Head of caudate nucleus (tissue), 42 donors: ENCODE data around the gene CCL23.
"Not testable (repeated sequence)": the region's sequence is repeated elsewhere in the genome, so short reads cannot be mapped to it uniquely, and the experiment has no call there.

Experiments
- DNase-seq, 42 donors: peaks; one replicate each; pipeline versions ENCODE4 v3.0.0 to v3.0.0-alpha.2; 2020 to 2021; ENCODE audit warnings: mixed read lengths in 7 of 42
- intact Hi-C: fragments of 100-400 bp; cut with DNase I; formaldehyde crosslinking; loops from one replicate; pipeline ENCODE4 v1.15.0; 2022

Gene CCL23

DNA sequence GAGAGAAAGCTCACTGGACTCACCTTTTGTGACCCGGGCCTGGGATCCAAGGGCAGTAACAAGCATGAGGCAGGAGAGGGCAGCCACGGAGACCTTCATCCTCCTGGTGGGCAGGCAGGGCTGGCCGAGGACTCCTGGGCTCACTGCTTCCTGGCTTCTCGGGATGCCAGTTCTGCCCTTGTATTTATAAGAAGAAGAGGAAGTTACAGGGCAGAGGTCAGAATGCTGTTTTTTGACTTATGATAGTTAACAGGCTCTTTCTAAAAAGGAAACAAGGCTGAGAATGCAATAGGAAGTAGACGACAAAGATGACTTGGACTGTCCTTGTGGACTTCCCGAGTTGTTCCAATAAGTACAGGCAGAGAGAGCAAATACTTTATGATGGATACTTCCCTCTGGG is at the start of gene CCL23:
Gene CCL23, minus strand, starts transcription at position 174 of the 400 bp plus-strand sequence. Its CDS starts 75 bp downstream, at position 99.
- intact Hi-C loops = no loop called here
- no peak for DNase-seq

DNA sequence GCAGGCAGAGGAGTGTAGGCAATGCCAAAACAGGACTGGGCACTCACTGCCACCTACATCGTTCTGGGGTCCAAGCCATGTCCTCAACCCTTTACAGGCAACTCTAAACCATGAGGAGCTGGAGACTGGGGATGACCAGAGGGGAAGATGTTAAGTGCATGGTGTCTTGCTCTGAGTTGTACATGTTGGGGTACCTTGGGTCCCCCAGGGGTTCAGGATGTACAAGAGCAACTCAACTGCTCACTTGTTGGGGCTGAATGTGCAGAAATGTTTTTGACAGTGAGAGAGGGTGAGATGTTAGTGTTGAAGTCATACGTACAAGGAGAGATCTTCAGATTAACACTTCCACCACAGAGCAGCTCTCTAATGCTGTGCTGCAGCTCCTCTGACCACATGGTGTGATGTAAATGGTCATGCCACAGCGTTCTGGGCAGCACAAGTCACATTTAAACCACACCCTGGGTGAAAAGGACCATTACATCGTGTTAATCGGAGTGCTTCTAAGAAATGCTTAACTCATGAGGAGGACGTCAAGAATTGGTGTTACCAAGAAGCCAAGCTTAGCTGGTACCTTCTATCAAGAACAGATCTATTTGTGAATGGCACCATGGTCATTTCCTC is 48.7 kb upstream of the CCL23 start:
- no peak for DNase-seq
- intact Hi-C loops = no loop called here

GRCh38 chr17:36063786-36064541 is 46.2 kb upstream of the CCL23 start, which contains the start of gene CCL18:
Gene CCL18 (plus strand): TSS chr17:36064272. CDS start chr17:36064343, 71 bp downstream.
- DNase-seq = no peak
- intact Hi-C loops = no loop called here

- no peak for DNase-seq
- intact Hi-C loops = no loop called here
Measured at GRCh38 chr17:36060816-36061215, 43.0 kb upstream of the CCL23 start.

GRCh38 chr17:36059406-36059805 is 41.6 kb upstream of the CCL23 start:
- DNase-seq = no peak
- intact Hi-C loops = no loop called here

GRCh38 chr17:36057911-36058310 is 40.1 kb upstream of the CCL23 start:
- intact Hi-C loops = no loop called here
- DNase-seq = no peak

GRCh38 chr17:36055921-36056520 is 38.2 kb upstream of the CCL23 start:
- intact Hi-C loops = no loop called here
- no peak for DNase-seq

DNA sequence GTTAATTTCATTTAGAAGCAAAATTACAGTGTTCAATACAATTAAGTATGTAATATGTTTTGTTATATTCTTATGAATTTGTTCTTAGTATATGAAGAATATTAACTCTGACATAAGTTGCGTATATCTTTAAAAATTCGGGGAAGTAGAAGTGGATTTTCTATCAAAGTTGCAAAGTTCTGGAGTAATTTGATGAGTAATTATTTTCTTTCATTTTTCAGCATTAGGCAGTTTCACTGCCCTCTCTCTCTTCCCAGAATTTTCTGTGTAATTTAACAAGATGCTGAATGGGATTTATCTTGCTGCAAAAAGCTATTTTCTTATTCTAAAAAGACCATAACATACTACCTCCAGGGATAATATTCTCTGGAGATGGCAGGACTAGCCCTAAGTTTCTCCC is 37.4 kb upstream of the CCL23 start:
- intact Hi-C loops = no loop called here
- DNase-seq = no peak

DNA sequence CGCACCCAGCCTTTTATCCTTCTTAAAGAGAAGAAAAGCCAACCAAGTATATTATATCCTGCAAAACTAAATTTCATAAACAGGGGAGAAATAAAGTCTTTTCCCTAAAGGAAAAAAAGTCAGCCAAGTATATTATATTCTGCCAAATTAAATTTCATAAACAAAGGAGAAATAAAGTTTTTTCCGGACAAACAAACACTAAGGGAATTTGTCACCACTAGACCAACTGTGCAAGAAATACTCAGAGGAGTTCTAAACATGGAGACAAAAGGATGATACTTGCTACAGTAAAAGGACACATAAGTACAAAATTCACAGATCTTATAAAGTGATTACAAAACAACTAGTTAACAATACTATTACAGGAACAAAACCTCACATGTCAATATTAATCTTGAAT is 31.9 kb upstream of the CCL23 start:
- intact Hi-C loops = no loop called here
- no peak for DNase-seq

GRCh38 chr17:36048066-36048465 is 30.3 kb upstream of the CCL23 start:
- intact Hi-C loops = no loop called here
- no peak for DNase-seq

GRCh38 chr17:36036235-36036634 is 18.5 kb upstream of the CCL23 start:
- DNase-seq = no peak
- intact Hi-C loops = loop anchor here (10.0 kb wide), 1 partner anchor 61 kb away; no protein-coding TSS in a partner anchor

- intact Hi-C loops = loop anchor here (10.0 kb wide), 1 partner anchor 59 kb away; no protein-coding TSS in a partner anchor
- no peak for DNase-seq
Measured at GRCh38 chr17:36034127-36034526, 16.4 kb upstream of the CCL23 start.

DNA sequence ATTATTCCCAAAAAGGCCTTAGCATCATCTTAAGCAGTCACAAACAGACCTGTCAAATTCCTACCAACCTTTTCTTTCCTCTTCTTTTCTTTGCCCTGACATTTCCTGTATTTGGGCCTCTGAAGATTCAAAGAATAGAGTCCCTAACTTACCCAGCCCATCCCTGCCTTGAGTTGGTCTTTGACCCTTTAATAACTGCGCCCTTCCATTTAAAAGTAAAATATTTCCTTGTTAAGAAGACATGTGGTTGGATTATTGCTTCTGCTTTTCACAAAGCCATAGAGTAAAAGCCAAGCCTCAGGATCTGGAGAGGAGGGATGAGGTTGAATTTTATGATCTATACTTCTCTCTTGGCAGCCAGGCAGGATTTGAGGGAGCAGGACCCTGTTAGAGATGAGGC is 13.2 kb upstream of the CCL23 start:
- intact Hi-C loops = loop anchor here (10.0 kb wide), 1 partner anchor 56 kb away; no protein-coding TSS in a partner anchor
- no peak for DNase-seq

DNA sequence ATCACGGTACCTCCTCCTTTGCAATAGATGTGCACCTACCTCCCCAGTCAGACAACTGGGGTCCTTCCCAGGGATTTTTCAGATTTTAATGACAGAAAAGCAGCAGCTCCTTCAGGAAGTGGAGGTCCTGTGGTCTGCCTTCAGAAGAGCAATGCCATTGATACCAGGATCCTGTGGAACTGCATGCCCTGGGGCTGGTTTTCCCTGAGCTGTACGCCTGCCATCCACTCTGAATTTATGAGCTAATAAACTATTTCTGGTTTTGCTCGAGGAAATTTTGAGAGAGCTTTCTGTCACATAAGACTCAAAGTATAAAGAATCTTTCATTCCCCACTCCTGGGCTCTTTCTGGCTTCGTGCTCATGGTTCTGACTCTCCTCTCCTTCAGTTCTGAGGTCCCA is 10.0 kb upstream of the CCL23 start:
- intact Hi-C loops = no loop called here
- DNase-seq = no peak

- DNase-seq = no peak
- intact Hi-C loops = no loop called here
Measured at GRCh38 chr17:36024106-36024869, 6.5 kb upstream of the CCL23 start.

DNA sequence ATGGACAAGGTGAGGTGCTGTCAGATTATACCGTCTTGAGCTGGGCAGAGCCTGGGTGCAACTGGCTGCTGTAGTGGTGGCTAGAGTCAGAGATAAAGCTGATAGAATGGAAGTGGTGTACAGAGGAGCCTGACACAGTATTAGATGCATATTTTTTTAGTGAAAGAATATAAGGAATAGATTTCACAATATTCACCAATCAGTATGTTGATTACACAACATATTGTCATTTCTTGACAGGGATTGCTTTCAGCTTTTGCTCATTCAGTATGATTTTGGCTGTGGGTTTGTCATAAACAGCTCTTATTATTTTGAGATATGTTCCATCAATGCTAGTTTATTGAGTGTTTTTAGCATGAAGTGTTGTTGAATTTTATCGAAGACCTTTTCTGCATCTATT is 1.7 kb upstream of the CCL23 start:
- DNase-seq = no peak
- intact Hi-C loops = no loop called here

GRCh38 chr17:36016555-36016954 is 1.2 kb downstream of the CCL23 start:
- no peak for DNase-seq
- intact Hi-C loops = no loop called here

DNA sequence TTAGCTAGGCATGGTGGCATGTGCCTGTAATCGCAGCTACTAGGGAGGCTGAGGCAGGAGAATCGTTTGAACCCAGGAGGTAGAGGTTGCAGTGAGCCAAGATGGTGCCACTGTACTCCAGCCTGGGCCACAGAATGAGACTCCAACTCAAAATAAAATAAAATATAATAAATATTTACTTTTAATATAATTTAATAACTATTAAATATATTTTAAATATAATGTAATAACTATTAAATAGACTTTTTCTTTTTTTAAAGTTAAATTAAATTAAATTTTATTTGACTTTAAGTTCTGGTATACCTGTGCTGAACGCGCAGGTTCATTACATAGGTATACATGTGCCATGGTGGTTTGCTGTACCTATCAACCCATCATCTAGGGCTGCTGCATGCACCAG is 1.9 kb downstream of the CCL23 start:
- intact Hi-C loops, DNase-seq: not testable (repeated sequence)

GRCh38 chr17:36014946-36015345 is 2.8 kb downstream of the CCL23 start:
- DNase-seq = no peak
- intact Hi-C loops = no loop called here

GRCh38 chr17:36011201-36011600 is 6.6 kb downstream of the CCL23 start:
- intact Hi-C loops = no loop called here
- DNase-seq = no peak
